Hepatocyte (in vitro differentiated cells): ENCODE measurements around the gene SLC38A2. TPM values are rescaled to one million over a fixed set of nuclear protein-coding genes. Genes with fewer than 3 reads are reported as not detected.
A peak's percentile ranks its signal among the peaks of the same experiment; 100 is the strongest.

Experiments
- DNase-seq: peaks from one replicate; pipeline ENCODE4 v3.0.0-alpha.2; 2016; ENCODE audit warnings: low spot score
- H2AFZ ChIP-seq: fragments of 200-600 bp; sonication (generic); 2 replicates; pipeline ENCODE4 v1.6.0; 2016; ENCODE audit warnings: antibody characterized with exemption, mild to moderate bottlenecking
- H3K27ac ChIP-seq: fragments of 200-600 bp; sonication (generic); 2 replicates; pipeline ENCODE4 v1.5.1; 2016; ENCODE audit warnings: mild to moderate bottlenecking
- H3K27me3 ChIP-seq: fragments of 200-600 bp; sonication (generic); 2 replicates; pipeline ENCODE4 v1.6.1; 2016
- H3K36me3 ChIP-seq: fragments of 200-600 bp; sonication (generic); replicated peaks from 2 replicates; pipeline ENCODE4 v1.5.1; 2016; ENCODE audit warnings: low read depth; ENCODE audit not compliant: insufficient read depth
- H3K4me1 ChIP-seq: fragments of 200-600 bp; sonication (generic); 2 replicates; pipeline ENCODE4 v1.5.1; 2016; ENCODE audit warnings: mild to moderate bottlenecking, moderate library complexity; ENCODE audit not compliant: insufficient read depth
- H3K4me2 ChIP-seq: fragments of 200-600 bp; sonication (generic); 2 replicates; pipeline ENCODE4 v1.6.0; 2016
- H3K4me3 ChIP-seq: fragments of 200-600 bp; sonication (generic); 2 replicates; pipeline ENCODE4 v1.5.1; 2016; ENCODE audit warnings: mild to moderate bottlenecking
- H3K79me2 ChIP-seq: fragments of 200-600 bp; sonication (generic); 2 replicates; pipeline ENCODE4 v1.6.0; 2017; ENCODE audit warnings: mild to moderate bottlenecking
- H3K9me2 ChIP-seq: fragments of 200-600 bp; sonication (generic); replicated peaks from 2 replicates; pipeline ENCODE4 v1.6.0; 2017; ENCODE audit warnings: mild to moderate bottlenecking; ENCODE audit not compliant: insufficient read depth
- H3K9me3 ChIP-seq: fragments of 200-600 bp; sonication (generic); 2 replicates; pipeline ENCODE4 v1.5.1; 2016; ENCODE audit warnings: low read depth, mild to moderate bottlenecking
- H4K20me1 ChIP-seq: fragments of 200-600 bp; sonication (generic); 2 replicates; pipeline ENCODE4 v1.6.0; 2016; ENCODE audit warnings: mild to moderate bottlenecking; ENCODE audit not compliant: insufficient read depth, poor library complexity, severe bottlenecking
- EZH2 ChIP-seq: fragments of 200-600 bp; sonication (generic); IDR thresholded peaks from 2 replicates; pipeline ENCODE4 v1.6.1; 2016; ENCODE audit warnings: antibody characterized with exemption, mild to moderate bottlenecking, borderline replicate concordance
- EZH2phosphoT487 ChIP-seq: fragments of 200-600 bp; sonication (generic); IDR thresholded peaks from one replicate; pipeline ENCODE4 v1.6.1; 2018; ENCODE audit warnings: antibody characterized with exemption, mild to moderate bottlenecking, low read depth, moderate library complexity; ENCODE audit not compliant: unreplicated experiment, severe bottlenecking
- WGBS: methylation state at CpG from one replicate; pipeline ENCODE4 v1.1.6; 2016; ENCODE audit warnings: low lambda C conversion rate; ENCODE audit errors: missing lambda C conversion rate; 5-methylcytosine and 5-hydroxymethylcytosine counted together
- polyA plus RNA-seq: library from polyadenylated mRNA; unstranded; fragments of >200 nt; fragmentation: Nextera tagmentation; extraction: Ambion mirVana; gene quantifications from 2 replicates; pipeline ENCODE4 v1.2.1, GENCODE V29; 2016
- total RNA-seq: library from RNA; depleted of rRNA; stranded (reverse); fragments of >200 nt; gene quantifications from 2 replicates; pipeline ENCODE4 v1.2.3, GENCODE V29; 2014
- TF ChIP-seq, protein P1 (sequence below): fragments of 200-600 bp; sonication (generic); IDR thresholded peaks from 2 replicates; pipeline ENCODE4 v1.5.1; 2016; ENCODE audit warnings: antibody characterized with exemption, mild to moderate bottlenecking; ENCODE audit not compliant: poor library complexity

Gene SLC38A2
- total and polyA plus RNA-seq, 2 experiments from 2014 or later: 139 to 373 TPM

DNA sequence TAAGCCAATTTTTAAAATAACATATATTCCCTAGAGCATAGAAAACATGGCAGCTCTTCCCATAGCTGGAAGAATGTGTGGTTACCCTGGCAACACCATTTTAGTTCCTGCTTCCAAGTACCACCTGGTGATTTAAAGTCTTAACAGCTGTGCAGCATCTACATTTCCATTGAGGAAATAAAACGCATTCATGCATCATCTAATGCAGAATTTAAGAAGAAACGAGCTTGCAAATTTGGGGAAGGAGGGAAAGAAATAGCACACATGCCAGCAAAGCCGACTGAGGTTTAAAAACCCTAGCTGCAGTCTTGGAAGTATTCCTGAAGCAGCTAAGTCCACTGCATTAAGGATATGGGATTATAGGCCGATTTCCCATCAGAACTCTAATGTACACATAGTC is 22.8 kb upstream of the SLC38A2 start:
- Histone ChIP-seq H4K20me1 (no peaks in the 10 kb centered on the region), H3K9me2 (no peaks in the 10 kb centered on the region), H3K4me2 (no peak overlapping the region), H3K36me3 (no peaks in the 10 kb centered on the region), H3K27me3 (no peaks in the 10 kb centered on the region), H3K4me3 (no peak overlapping the region), H2AFZ (no peak overlapping the region), H3K9me3 (no peaks in the 10 kb centered on the region), H3K4me1 (peaks cover 5% of the 10 kb centered on the region), H3K79me2 (no peaks in the 10 kb centered on the region), H3K27ac (no peak overlapping the region)
- no peak for DNase-seq
- TF ChIP-seq, protein P1, sequence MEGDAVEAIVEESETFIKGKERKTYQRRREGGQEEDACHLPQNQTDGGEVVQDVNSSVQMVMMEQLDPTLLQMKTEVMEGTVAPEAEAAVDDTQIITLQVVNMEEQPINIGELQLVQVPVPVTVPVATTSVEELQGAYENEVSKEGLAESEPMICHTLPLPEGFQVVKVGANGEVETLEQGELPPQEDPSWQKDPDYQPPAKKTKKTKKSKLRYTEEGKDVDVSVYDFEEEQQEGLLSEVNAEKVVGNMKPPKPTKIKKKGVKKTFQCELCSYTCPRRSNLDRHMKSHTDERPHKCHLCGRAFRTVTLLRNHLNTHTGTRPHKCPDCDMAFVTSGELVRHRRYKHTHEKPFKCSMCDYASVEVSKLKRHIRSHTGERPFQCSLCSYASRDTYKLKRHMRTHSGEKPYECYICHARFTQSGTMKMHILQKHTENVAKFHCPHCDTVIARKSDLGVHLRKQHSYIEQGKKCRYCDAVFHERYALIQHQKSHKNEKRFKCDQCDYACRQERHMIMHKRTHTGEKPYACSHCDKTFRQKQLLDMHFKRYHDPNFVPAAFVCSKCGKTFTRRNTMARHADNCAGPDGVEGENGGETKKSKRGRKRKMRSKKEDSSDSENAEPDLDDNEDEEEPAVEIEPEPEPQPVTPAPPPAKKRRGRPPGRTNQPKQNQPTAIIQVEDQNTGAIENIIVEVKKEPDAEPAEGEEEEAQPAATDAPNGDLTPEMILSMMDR: no peak
- TF ChIP-seq EZH2 (no peak), EZH2phosphoT487 (no peak)
- WGBS: 81% methylated on average over 4 of the region's 4 CpGs

DNA sequence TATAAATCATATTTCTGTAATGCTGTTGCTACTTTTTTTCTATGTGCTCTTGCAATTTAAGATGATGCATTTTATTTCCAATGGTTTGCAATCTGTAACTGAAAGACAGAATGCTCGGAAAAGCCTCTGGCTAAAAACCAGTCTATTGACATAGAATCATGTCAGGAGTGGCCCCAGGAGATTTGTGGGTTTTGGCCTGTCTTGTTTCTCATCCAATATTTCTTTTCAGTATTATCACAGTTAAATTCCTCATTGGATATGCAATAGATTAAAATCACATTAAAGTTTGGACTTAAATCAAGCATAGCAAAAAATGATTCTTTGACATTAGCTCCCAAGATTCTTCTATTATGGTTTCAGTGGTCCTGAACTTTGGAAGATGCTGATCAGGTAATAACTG is 19.1 kb upstream of the SLC38A2 start:
- no peaks in the 10 kb centered on the region for H3K79me2 ChIP-seq
- no peaks in the 10 kb centered on the region for H3K36me3 ChIP-seq
- no peaks in the 10 kb centered on the region for H3K9me2 ChIP-seq
- no peaks in the 10 kb centered on the region for H4K20me1 ChIP-seq
- no peak overlapping the region for H2AFZ ChIP-seq
- DNase-seq: no peak
- H3K4me2 ChIP-seq: no peak overlapping the region
- H3K9me3 ChIP-seq: no peaks in the 10 kb centered on the region
- no peak overlapping the region for H3K27ac ChIP-seq
- no peaks in the 10 kb centered on the region for H3K27me3 ChIP-seq
- TF ChIP-seq EZH2 (no peak), EZH2phosphoT487 (no peak)
- TF ChIP-seq, protein P1: no peak
- 79% methylated on average over 1 of the region's 1 CpG for WGBS
- H3K4me1 ChIP-seq: peaks cover 33% of the 10 kb centered on the region
- no peak overlapping the region for H3K4me3 ChIP-seq

DNA sequence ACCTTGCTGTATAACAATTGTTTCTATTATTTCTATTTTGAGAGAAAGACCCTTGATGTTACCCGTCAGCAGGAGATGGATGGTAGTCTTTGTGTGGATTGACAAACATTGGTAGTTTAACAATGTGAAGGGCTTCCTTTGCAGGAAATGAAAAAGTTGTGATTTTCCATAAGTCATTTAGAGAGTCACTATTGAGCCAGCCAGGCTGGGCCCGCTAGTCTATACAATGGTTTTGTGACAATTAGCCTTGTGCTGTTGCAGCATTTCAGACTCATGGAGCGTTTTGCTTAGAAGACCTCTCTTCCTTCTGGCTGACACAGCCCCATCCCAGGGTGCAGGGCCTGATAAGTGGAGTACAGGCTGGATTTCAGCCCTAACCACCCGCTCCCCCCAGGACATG is 18.3 kb upstream of the SLC38A2 start:
- Histone ChIP-seq H3K9me2 (no peaks in the 10 kb centered on the region), H3K9me3 (no peaks in the 10 kb centered on the region), H3K36me3 (no peaks in the 10 kb centered on the region), H3K27ac (peak overlapping the region; percentile 56), H3K4me3 (no peak overlapping the region), H3K4me1 (peaks cover 38% of the 10 kb centered on the region), H3K27me3 (no peaks in the 10 kb centered on the region), H2AFZ (no peak overlapping the region), H4K20me1 (no peaks in the 10 kb centered on the region), H3K79me2 (peaks cover under 1% of the 10 kb centered on the region), H3K4me2 (peak overlapping the region; percentile 44)
- DNase-seq: no peak
- no peak for TF ChIP-seq EZH2
- TF ChIP-seq, protein P1: no peak
- no peak for TF ChIP-seq EZH2phosphoT487
- WGBS: 84% methylated on average over 4 of the region's 4 CpGs

DNA sequence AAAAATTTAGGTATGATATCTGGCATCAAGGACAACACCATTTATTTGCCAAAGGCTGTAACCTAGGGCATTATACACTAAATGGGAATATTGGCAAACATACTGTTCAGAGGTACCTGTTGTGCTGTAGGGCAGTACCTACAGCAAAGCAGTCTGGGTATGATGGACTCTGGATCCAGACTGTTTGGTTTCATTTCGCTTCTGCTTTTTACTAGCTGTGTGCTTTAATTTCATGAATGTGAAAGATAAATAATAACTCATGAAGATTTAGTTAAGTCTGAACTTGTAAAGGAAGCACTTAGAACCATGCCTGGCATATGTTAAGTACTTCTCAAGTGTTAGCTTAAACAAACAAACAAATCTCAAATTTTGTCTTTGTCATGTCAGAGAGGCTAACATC is 17.7 kb upstream of the SLC38A2 start:
- no peak for TF ChIP-seq EZH2
- TF ChIP-seq, protein P1: no peak
- no peak for TF ChIP-seq EZH2phosphoT487
- Histone ChIP-seq H3K36me3 (no peaks in the 10 kb centered on the region), H3K9me2 (no peaks in the 10 kb centered on the region), H2AFZ (no peak overlapping the region), H4K20me1 (no peaks in the 10 kb centered on the region), H3K4me2 (peak overlapping the region; percentile 44), H3K4me1 (peaks cover 44% of the 10 kb centered on the region), H3K79me2 (peaks cover 6% of the 10 kb centered on the region), H3K27me3 (no peaks in the 10 kb centered on the region), H3K4me3 (no peak overlapping the region), H3K27ac (peak overlapping the region; percentile 56), H3K9me3 (no peaks in the 10 kb centered on the region)
- DNase-seq: no peak
- 57% methylated on average over 1 of the region's 1 CpG for WGBS
